PFSK-1 (cell line): ENCODE data around the gene GALNTL6.

Experiments used
- FOXP2 ChIP-seq: optimal IDR thresholded peaks from 2 replicates; pipeline ENCODE3; 2011; ENCODE audit warnings: borderline replicate concordance, control low read depth, inconsistent platforms; ENCODE audit not compliant: insufficient read depth; ENCODE audit errors: extremely low read length, extremely low read depth
- POLR2AphosphoS5 ChIP-seq: IDR thresholded peaks from 2 replicates; pipeline ENCODE4 v1.6.1; 2012; ENCODE audit warnings: low read depth, mild to moderate bottlenecking, control low read depth, low read length, moderate library complexity
- REST ChIP-seq, 2 experiments: IDR thresholded peaks; 2 replicates each; pipeline versions ENCODE4 v1.6.1 to v1.8.0; 2011 to 2012; ENCODE audit warnings: low read depth in 2 of 2, low read length in 2 of 2, control low read depth in 1 of 2, inconsistent platforms in 1 of 2, mild to moderate bottlenecking in 1 of 2, moderate library complexity in 1 of 2; ENCODE audit not compliant: insufficient read depth in 1 of 2
- SIN3A ChIP-seq: IDR thresholded peaks from 2 replicates; pipeline ENCODE4 v1.6.1; 2012; ENCODE audit warnings: mild to moderate bottlenecking, low read length, moderate library complexity, borderline replicate concordance; ENCODE audit not compliant: insufficient read depth

- TF ChIP-seq FOXP2 (no peak), REST (IDR thresholded peaks at IDR 0.05; ENCODE audit: insufficient read depth in 1 of 2, low read depth in 2 of 2, low read length in 2 of 2) (no peak), POLR2AphosphoS5 (no peak), SIN3A (no peak)
Observed at GRCh38 chr4:172225457-172225856, 412.3 kb downstream of the GALNTL6 start.
